ENCODE data around the gene GNPTG.

The GNPTG gene

DNA sequence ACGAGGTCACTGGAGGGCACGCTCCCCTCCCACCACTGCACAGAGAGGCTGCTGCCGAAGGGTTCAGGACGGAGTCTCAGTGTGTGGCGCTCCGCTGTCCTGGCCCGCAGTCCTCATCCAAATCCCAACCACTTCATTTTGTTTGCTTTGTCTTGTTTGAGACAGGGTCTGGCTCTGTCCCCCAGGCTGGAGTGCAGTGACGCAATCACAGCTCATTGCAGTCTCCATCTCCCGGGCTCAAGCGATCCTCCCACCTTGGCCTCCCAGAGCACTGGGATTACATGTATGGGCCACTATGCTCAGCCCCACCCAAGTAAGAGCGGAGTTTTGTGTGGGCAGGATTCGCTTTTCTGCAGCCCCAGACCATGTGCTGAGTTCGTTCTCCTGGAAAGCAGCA lies 50.0 kb downstream of the GNPTG start:
- DNase-seq = no peak

DNA sequence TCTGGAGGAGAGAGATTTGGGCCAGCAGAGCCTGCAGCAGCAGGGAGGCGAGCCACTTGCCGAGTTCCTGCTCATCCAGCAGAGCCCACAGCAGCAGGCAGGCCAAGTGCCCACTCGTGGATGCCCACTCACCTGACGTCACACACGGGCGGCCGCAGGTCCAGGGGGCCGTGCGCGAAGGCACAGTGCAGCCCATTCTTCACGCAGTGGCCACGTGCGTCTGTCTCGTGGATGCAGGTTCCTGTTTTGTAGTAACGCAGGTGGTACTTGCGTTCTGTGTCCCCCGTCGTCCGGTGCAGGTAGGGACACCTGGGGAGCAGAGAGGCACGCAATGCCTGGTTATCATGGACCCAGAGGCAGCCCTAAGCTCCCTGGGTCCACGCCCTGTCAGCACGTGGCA lies 51.3 kb downstream of the GNPTG start:
- DNase-seq = no peak

DNA sequence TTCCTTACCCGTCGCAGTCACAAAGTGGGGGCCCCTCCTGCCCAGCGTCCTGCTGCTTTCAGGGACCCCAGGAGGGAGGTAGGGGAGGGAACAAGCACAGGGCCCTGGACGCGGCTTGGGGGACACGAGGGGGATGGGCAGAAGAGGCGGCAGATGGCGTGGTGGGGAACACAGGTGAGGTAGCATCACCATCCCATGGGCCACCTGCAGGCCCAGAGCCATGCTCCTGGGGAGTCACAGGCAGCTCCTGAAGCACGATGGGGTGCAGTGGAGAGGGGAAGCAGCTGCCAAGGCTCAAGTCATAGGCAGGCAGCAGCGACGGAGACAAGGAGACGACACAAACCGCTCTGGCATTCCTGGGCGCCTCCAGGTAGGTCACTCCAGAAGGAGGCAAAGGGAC lies 52.0 kb downstream of the GNPTG start:
- no peak for DNase-seq

DNA sequence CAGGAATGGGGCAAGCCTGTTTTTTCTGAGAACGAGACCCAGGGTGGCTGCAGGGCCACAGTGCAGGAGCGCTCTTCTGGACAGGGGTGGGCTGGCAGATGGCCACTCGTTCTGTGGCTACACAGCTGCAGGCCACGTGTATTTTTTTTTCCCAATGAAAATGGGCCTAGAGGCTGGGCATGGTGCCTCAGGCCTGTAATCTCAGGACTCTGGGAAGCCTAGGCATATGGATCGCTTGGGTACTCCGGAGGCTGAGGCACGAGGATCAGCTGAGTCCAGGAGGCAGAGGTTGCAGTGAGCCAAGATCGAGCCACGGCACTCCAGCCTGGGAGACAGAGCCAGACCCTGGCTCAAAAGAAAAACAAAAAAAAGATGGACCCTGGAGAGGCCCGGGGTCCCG lies 56.0 kb downstream of the GNPTG start:
- no peak for DNase-seq

DNA sequence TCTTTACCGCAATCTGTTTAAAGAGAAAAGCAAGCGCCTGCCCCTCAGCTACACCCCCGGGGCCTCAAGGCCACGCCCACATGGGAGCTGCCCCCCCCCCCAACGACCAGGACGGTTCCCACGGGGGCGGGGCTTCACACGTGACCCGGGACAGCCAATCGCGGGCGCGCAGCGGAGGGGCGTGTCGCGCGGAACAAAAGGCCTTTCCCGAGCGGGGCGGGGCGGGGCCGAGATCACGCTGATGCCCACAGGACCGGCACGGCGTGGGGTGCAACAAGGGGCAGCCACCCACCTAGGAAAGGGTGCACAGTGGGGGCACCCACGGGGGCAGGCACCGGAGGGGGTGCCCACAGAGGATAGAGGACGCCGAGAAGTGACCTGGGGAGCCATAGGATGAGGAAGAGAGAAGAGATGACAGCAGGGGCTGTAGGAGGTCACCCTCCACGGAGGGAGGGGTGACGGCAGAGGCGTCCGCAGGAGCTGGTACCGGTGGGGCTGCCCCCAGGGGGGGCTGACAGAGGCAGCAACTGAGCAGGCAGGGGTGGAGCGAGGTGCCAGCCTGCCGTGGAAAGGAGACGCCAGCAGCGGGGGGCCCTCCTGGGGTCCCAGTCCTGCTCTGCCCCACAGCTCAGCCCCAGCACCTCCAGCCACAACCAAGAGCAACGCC lies 56.6 kb downstream of the GNPTG start:
- DNase-seq = peak; percentile 62

DNA sequence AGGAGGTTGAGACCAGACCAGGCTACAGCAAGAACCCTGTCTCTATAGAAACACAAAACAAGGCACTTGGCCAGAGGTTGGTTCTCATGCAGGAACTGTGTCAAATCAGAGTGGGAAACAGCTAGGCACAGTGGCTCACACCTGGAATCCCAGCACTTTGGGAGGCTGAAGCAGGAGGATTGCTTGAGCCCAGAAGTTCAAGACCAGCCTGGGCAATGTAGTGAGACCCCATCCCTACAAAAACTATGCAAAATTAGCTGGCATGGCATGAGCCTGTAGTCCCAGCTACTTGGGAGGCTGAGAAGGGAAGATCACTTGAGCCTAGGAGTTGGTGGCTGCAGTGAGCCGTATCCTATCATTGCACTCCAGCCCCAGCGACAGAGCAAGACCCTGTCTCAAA lies 61.1 kb downstream of the GNPTG start:
- no peak for DNase-seq
